GM12872 (cell line): ENCODE measurements around the gene SCGB1A1.

ENCODE experiments used
- CTCF ChIP-seq: IDR thresholded peaks from 3 replicates; pipeline ENCODE4 v1.5.1; 2011; ENCODE audit warnings: low read depth, mild to moderate bottlenecking, low read length, moderate library complexity; ENCODE audit not compliant: insufficient read depth

Gene SCGB1A1

GRCh38 chr11:62399878-62400266, 19.0 kb upstream of the SCGB1A1 start:
- TF ChIP-seq CTCF: no peak

- TF ChIP-seq CTCF: no peak
Measured at GRCh38 chr11:62400281-62400680, 18.6 kb upstream of the SCGB1A1 start.

- TF ChIP-seq CTCF: no peak
Measured at GRCh38 chr11:62400760-62401159, 18.1 kb upstream of the SCGB1A1 start.

GRCh38 chr11:62401356-62401755, 17.5 kb upstream of the SCGB1A1 start:
- TF ChIP-seq CTCF: no peak

- no peak for TF ChIP-seq CTCF
Measured at GRCh38 chr11:62401811-62402210, 17.0 kb upstream of the SCGB1A1 start.

- no peak for TF ChIP-seq CTCF
Measured at GRCh38 chr11:62402226-62402959, 16.4 kb upstream of the SCGB1A1 start.

GRCh38 chr11:62402960-62403730, 15.7 kb upstream of the SCGB1A1 start:
- no peak for TF ChIP-seq CTCF
